IMR-90 (cell line): Measurements from ENCODE around the gene TM4SF20. TPM values are rescaled to one million over a fixed set of nuclear protein-coding genes. Genes with fewer than 3 reads are reported as not detected.

ENCODE experiments used
- ATAC-seq: fragments of 200-7000 bp; cut with Tn5 transposase; 2 replicates; pipeline ENCODE4 v1.9.1; 2020; ENCODE audit warnings: low read depth, mild to moderate bottlenecking, moderate library complexity
- BruUV-seq: library from RNA; stranded (reverse); fragments of 400-500 nt; replicated peaks from 2 replicates; lab custom pipeline; 2021; lab: Mats Ljungman, UMichigan
- CTCF ChIA-PET: fragments of 300-600 bp; formaldehyde crosslinking; extraction: SDS; loops from one replicate; lab custom pipeline; 2021; ENCODE audit warnings: antibody characterized with exemption; lab: Yijun Ruan, JAX
- POLR2A ChIA-PET: fragments of 300-600 bp; sonication (Branson Sonifier 250); formaldehyde crosslinking; loops from one replicate; lab custom pipeline; 2022; ENCODE audit warnings: antibody characterized with exemption; ENCODE audit not compliant: unreplicated experiment; lab: Charles Lee
- DNase-seq: peaks from one replicate; pipeline ENCODE4 v3.0.0; 2013
- H2AFZ ChIP-seq: replicated peaks from 2 replicates; pipeline ENCODE3; 2013; ENCODE audit warnings: low read length, mild to moderate bottlenecking; ENCODE audit not compliant: poor library complexity
- H2AK5ac ChIP-seq: 2 replicates; pipeline ENCODE4 v1.6.1; 2013; ENCODE audit warnings: low read depth, low read length, inconsistent platforms
- H2AK9ac ChIP-seq: replicated peaks from 2 replicates; pipeline ENCODE3; 2013; ENCODE audit warnings: mild to moderate bottlenecking, low read depth, low read length, moderate library complexity; ENCODE audit not compliant: poor library complexity
- H2BK120ac ChIP-seq: 2 replicates; pipeline ENCODE4 v1.6.1; 2013; ENCODE audit warnings: low read depth, low read length, inconsistent platforms
- H2BK15ac ChIP-seq: 3 replicates; pipeline ENCODE4 v1.6.1; 2013; ENCODE audit warnings: low read depth, low read length, inconsistent platforms
- H2BK20ac ChIP-seq: 2 replicates; pipeline ENCODE4 v1.6.1; 2013; ENCODE audit warnings: low read depth, mild to moderate bottlenecking, inconsistent platforms, low read length, moderate library complexity
- H2BK5ac ChIP-seq: 2 replicates; pipeline ENCODE4 v1.6.1; 2013; ENCODE audit warnings: mild to moderate bottlenecking, low read depth, low read length, inconsistent platforms; ENCODE audit not compliant: poor library complexity, severe bottlenecking
- H3K14ac ChIP-seq: replicated peaks from 2 replicates; pipeline ENCODE4 v1.6.1; 2013; ENCODE audit warnings: low read depth, low read length, inconsistent platforms
- H3K18ac ChIP-seq: 2 replicates; pipeline ENCODE4 v1.6.1; 2013; ENCODE audit warnings: low read depth, low read length, control low read depth
- H3K23ac ChIP-seq: 2 replicates; pipeline ENCODE4 v1.6.1; 2013; ENCODE audit warnings: low read depth, low read length, inconsistent platforms
- H3K27ac ChIP-seq: 2 replicates; pipeline ENCODE4 v1.5.1; 2013; ENCODE audit warnings: mild to moderate bottlenecking, control low read depth, low read length; ENCODE audit not compliant: insufficient read depth
- H3K27me3 ChIP-seq: 2 replicates; pipeline ENCODE4 v1.6.1; 2013; ENCODE audit warnings: low read length; ENCODE audit not compliant: control insufficient read depth, insufficient read depth
- H3K36me3 ChIP-seq: 2 replicates; pipeline ENCODE4 v1.6.1; 2013; ENCODE audit warnings: low read length, mixed read lengths; ENCODE audit not compliant: control insufficient read depth, insufficient read depth
- H3K4ac ChIP-seq: 2 replicates; pipeline ENCODE4 v1.6.1; 2013; ENCODE audit warnings: low read depth, low read length, inconsistent platforms
- H3K4me1 ChIP-seq: 2 replicates; pipeline ENCODE4 v1.6.1; 2013; ENCODE audit warnings: low read length, mixed read lengths; ENCODE audit not compliant: control insufficient read depth, insufficient read depth
- H3K4me2 ChIP-seq: 2 replicates; pipeline ENCODE4 v1.6.1; 2013; ENCODE audit warnings: low read depth, mild to moderate bottlenecking, control low read depth, low read length, moderate library complexity
- H3K4me3 ChIP-seq: 2 replicates; pipeline ENCODE4 v1.5.1; 2013; ENCODE audit warnings: low read depth, mild to moderate bottlenecking, control low read depth, low read length, moderate library complexity; ENCODE audit not compliant: insufficient read depth
- H3K56ac ChIP-seq: 2 replicates; pipeline ENCODE4 v1.6.1; 2013; ENCODE audit warnings: low read length, inconsistent platforms; ENCODE audit not compliant: insufficient read depth; ENCODE audit errors: extremely low read depth
- H3K79me1 ChIP-seq, 2 experiments: 2 replicates each; pipeline ENCODE4 v1.6.1; 2013; ENCODE audit warnings: low read length in 2 of 2, inconsistent platforms in 1 of 2, low read depth in 1 of 2
- H3K9ac ChIP-seq: 2 replicates; pipeline ENCODE4 v1.6.1; 2013; ENCODE audit warnings: low read depth, low read length, control low read depth
- H3K9me1 ChIP-seq: 2 replicates; pipeline ENCODE4 v1.6.1; 2013; ENCODE audit warnings: low read length, inconsistent platforms; ENCODE audit not compliant: insufficient read depth
- H3K9me3 ChIP-seq: 2 replicates; pipeline ENCODE4 v1.6.1; 2013; ENCODE audit warnings: low read length; ENCODE audit not compliant: control insufficient read depth, insufficient read depth
- H4K20me1 ChIP-seq: 2 replicates; pipeline ENCODE4 v1.6.1; 2013; ENCODE audit warnings: low read length, inconsistent platforms; ENCODE audit not compliant: insufficient read depth
- H4K5ac ChIP-seq: 2 replicates; pipeline ENCODE4 v1.6.1; 2013; ENCODE audit warnings: mild to moderate bottlenecking, low read depth, low read length, control low read depth
- H4K8ac ChIP-seq, 2 experiments: 2 replicates each; pipeline ENCODE4 v1.6.1; 2013; ENCODE audit warnings: low read depth in 2 of 2, low read length in 2 of 2, control low read depth in 1 of 2, inconsistent platforms in 1 of 2
- H4K91ac ChIP-seq: 2 replicates; pipeline ENCODE4 v1.6.1; 2013; ENCODE audit warnings: low read depth, low read length, inconsistent platforms; ENCODE audit not compliant: insufficient read depth
- BHLHE40 ChIP-seq: fragments of 150-350 bp; IDR thresholded peaks from 2 replicates; pipeline ENCODE4 v1.6.1; 2016; ENCODE audit warnings: mild to moderate bottlenecking, low read depth, low read length
- CEBPB ChIP-seq: IDR thresholded peaks from 2 replicates; pipeline ENCODE4 v1.6.1; 2012; ENCODE audit warnings: low read depth, low read length, improper control_type of control experiment
- CHD1 ChIP-seq: IDR thresholded peaks from 2 replicates; pipeline ENCODE4 v1.6.1; 2012; ENCODE audit warnings: low read depth, low read length, improper control_type of control experiment
- CTCF ChIP-seq: conservative IDR thresholded peaks from 2 replicates; pipeline ENCODE4 v1.5.1; 2012; ENCODE audit warnings: mild to moderate bottlenecking, low read depth, low read length, improper control_type of control experiment
- ELK1 ChIP-seq: fragments of 150-350 bp; IDR thresholded peaks from 2 replicates; pipeline ENCODE4 v1.6.1; 2016; ENCODE audit warnings: low read depth, mild to moderate bottlenecking, low read length, moderate library complexity, borderline replicate concordance
- FOS ChIP-seq: fragments of 150-350 bp; IDR thresholded peaks from 2 replicates; pipeline ENCODE4 v1.6.1; 2016; ENCODE audit warnings: low read depth, low read length
- MAFK ChIP-seq: IDR thresholded peaks from 2 replicates; pipeline ENCODE4 v1.6.1; 2012; ENCODE audit warnings: low read depth, low read length, improper control_type of control experiment
- MXI1 ChIP-seq: IDR thresholded peaks from 2 replicates; pipeline ENCODE4 v1.6.1; 2012; ENCODE audit warnings: low read depth, mild to moderate bottlenecking, low read length, moderate library complexity, borderline replicate concordance
- NFE2L2 ChIP-seq: fragments of 150-350 bp; IDR thresholded peaks from 2 replicates; pipeline ENCODE4 v1.6.1; 2016; ENCODE audit warnings: low read depth, mild to moderate bottlenecking, low read length
- POLR2A ChIP-seq: IDR thresholded peaks from 2 replicates; pipeline ENCODE4 v1.6.1; 2012; ENCODE audit warnings: mild to moderate bottlenecking, low read depth, low read length
- RAD21 ChIP-seq: IDR thresholded peaks from 2 replicates; pipeline ENCODE4 v1.6.1; 2012; ENCODE audit warnings: low read length, improper control_type of control experiment
- RCOR1 ChIP-seq: IDR thresholded peaks from 2 replicates; pipeline ENCODE4 v1.6.1; 2012; ENCODE audit warnings: mild to moderate bottlenecking, low read length, improper control_type of control experiment; ENCODE audit not compliant: insufficient replicate concordance
- RFX5 ChIP-seq: IDR thresholded peaks from 2 replicates; pipeline ENCODE4 v1.8.0; 2012; ENCODE audit warnings: low read depth, mild to moderate bottlenecking, low read length, moderate library complexity
- USF2 ChIP-seq: fragments of 150-350 bp; IDR thresholded peaks from 2 replicates; pipeline ENCODE4 v1.6.1; 2017; ENCODE audit warnings: mild to moderate bottlenecking, antibody characterized with exemption, low read length, low read depth
- WGBS, 2 experiments: methylation state at CpG; one replicate each; pipeline versions ENCODE4 v1.1.5 to v1.1.7; 2013; ENCODE audit warnings: missing lambda C conversion rate in 2 of 2; ENCODE audit not compliant: insufficient read length in 1 of 2; ENCODE audit errors: extremely low coverage in 2 of 2; 5-methylcytosine and 5-hydroxymethylcytosine counted together
- dilution Hi-C: fragments of 300-500 bp; cut with HindIII; formaldehyde crosslinking; loops from one replicate; pipeline ENCODE4 v1.14.3; 2018; ENCODE audit warnings: low sequenced_read_pairs; ENCODE audit not compliant: unreplicated experiment
- in situ Hi-C: fragments of 300-500 bp; cut with MboI; formaldehyde crosslinking; loops from 3 replicates; pipeline ENCODE4 v1.14.3; 2019; ENCODE audit warnings: low sequenced_read_pairs, inconsistent platforms, mixed read lengths
- intact Hi-C: fragments of 100-400 bp; cut with micrococcal nuclease; formaldehyde crosslinking; loops from 2 replicates; pipeline ENCODE4 v1.10.0; 2022
- polyA plus RNA-seq, 3 experiments: library from polyadenylated mRNA; depleted of rRNA; stranded (reverse); fragments of >200 nt; gene quantifications; 2 replicates each; pipeline ENCODE4 v1.2.3, GENCODE V29; 2012; ENCODE audit warnings: low replicate concordance in 1 of 3
- total RNA-seq: library from RNA; depleted of rRNA; stranded (reverse); fragments of >200 nt; gene quantifications from 2 replicates; pipeline ENCODE4 v1.2.3, GENCODE V29; 2012

Gene TM4SF20
- total and polyA plus RNA-seq, 2 of the 4 experiments (the other 2 are of a cell fraction): under 0.01 to 0.03 TPM

- Histone ChIP-seq H4K8ac (no peak overlapping the region), H4K5ac (no peak overlapping the region), H2AK5ac (no peak overlapping the region), H3K9ac (no peak overlapping the region), H3K27ac (no peak overlapping the region), H2BK120ac (no peak overlapping the region), H3K36me3 (no peaks in the 10 kb centered on the region), H2AFZ (no peak overlapping the region), H4K20me1 (no peaks in the 10 kb centered on the region), H3K9me1 (no peaks in the 10 kb centered on the region), H3K23ac (no peak overlapping the region), H2BK20ac (no peak overlapping the region), H2AK9ac (no peak overlapping the region), H3K4me2 (no peak overlapping the region), H3K9me3 (no peaks in the 10 kb centered on the region), H3K27me3 (no peaks in the 10 kb centered on the region), H3K79me1 (no peaks in the 10 kb centered on the region), H2BK5ac (no peak overlapping the region), H3K18ac (no peak overlapping the region), H3K14ac (no peak overlapping the region), H3K4me3 (no peak overlapping the region), H3K4ac (no peak overlapping the region), H4K91ac (no peak overlapping the region), H2BK15ac (no peak overlapping the region), H3K4me1 (no peaks in the 10 kb centered on the region), H3K56ac (no peak overlapping the region)
- ATAC-seq (no peak), DNase-seq (no peak)
- in situ Hi-C loops (no loop called here), dilution Hi-C loops (no loop called here), intact Hi-C loops (no loop called here)
- BruUV-seq: no TSS peak
- ChIA-PET POLR2A (no interaction called here), CTCF (interaction anchor here (0.5 to 1.3 kb wide), 2 partner anchors 367 to 408 kb away, joined by 3 read pairs; no protein-coding TSS in a partner anchor)
- no CpG with 5 or more reads among the region's 4 CpGs for WGBS, 2 experiments
- TF ChIP-seq USF2 (no peak), RFX5 (no peak), MXI1 (no peak), RAD21 (no peak), CEBPB (no peak), CHD1 (no peak), FOS (no peak), BHLHE40 (no peak), ELK1 (no peak), POLR2A (no peak), CTCF (no peak), MAFK (no peak), RCOR1 (no peak), NFE2L2 (no peak)
These were observed 19.9 kb upstream of the TM4SF20 start for GRCh38 chr2:227398684-227399670.
